ENCODE data around the gene IRF9.

The IRF9 gene

GRCh38 chr14:24146978-24147760, 13.9 kb upstream of the IRF9 start, which contains the start of gene RNF31:
RNF31 (plus strand) TSS chr14:24147498; CDS start chr14:24147699, 201 bp downstream.
- peak within 1 kb of the TSS; percentile 94 for H3K4me3 ChIP-seq (ENCODE audit: low read depth, low read length)

GRCh38 chr14:24147761-24148428, 13.2 kb upstream of the IRF9 start:
- H3K4me3 ChIP-seq (ENCODE audit: low read depth, low read length) = peak overlapping the region; percentile 94

GRCh38 chr14:24149302-24149969, 11.6 kb upstream of the IRF9 start:
- no peak overlapping the region for H3K4me3 ChIP-seq (ENCODE audit: low read depth, low read length)

- no peak overlapping the region for H3K4me3 ChIP-seq (ENCODE audit: low read depth, low read length)
Observed at GRCh38 chr14:24150061-24150460, 11.0 kb upstream of the IRF9 start.

- no peak overlapping the region for H3K4me3 ChIP-seq (ENCODE audit: low read depth, low read length)
Observed at GRCh38 chr14:24150567-24150966, 10.5 kb upstream of the IRF9 start.

DNA sequence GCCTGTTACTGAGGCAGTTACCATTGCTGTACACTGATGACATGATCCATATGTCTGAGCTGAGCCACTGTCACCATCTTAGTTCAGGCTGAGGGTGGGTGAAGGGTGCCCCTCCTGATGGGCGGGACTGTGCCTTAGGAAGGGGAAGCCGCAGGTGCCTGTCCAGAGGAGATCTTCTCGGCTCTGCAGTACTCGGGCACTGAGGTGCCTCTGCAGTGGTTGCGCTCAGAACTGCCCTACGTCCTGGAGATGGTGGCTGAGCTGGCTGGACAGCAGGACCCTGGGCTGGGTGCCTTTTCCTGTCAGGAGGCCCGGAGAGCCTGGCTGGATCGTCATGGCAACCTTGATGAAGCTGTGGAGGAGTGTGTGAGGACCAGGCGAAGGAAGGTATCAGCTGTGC, 10.1 kb upstream of the IRF9 start:
- no peak overlapping the region for H3K4me3 ChIP-seq (ENCODE audit: low read depth, low read length)

GRCh38 chr14:24151404-24152080, 9.5 kb upstream of the IRF9 start:
- no peak overlapping the region for H3K4me3 ChIP-seq (ENCODE audit: low read depth, low read length)

DNA sequence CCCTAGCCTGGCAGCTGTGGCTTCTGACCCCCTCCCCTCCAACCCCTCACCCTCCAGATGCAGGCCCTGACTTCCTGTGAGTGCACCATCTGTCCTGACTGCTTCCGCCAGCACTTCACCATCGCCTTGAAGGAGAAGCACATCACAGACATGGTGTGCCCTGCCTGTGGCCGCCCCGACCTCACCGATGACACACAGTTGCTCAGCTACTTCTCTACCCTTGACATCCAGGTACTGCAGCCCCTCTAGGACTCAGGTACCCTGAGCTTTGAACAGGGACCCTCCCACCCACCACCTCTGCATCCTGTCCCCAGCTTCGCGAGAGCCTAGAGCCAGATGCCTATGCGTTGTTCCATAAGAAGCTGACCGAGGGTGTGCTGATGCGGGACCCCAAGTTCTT, 6.0 kb upstream of the IRF9 start:
- no peak overlapping the region for H3K4me3 ChIP-seq (ENCODE audit: low read depth, low read length)

GRCh38 chr14:24156840-24157239, 4.2 kb upstream of the IRF9 start:
- no peak overlapping the region for H3K4me3 ChIP-seq (ENCODE audit: low read depth, low read length)

- no peak overlapping the region for H3K4me3 ChIP-seq (ENCODE audit: low read depth, low read length)
Observed at GRCh38 chr14:24157331-24157730, 3.7 kb upstream of the IRF9 start.

- H3K4me3 ChIP-seq (ENCODE audit: low read depth, low read length) = no peak overlapping the region
Observed at GRCh38 chr14:24159777-24160498, 1.1 kb upstream of the IRF9 start.

DNA sequence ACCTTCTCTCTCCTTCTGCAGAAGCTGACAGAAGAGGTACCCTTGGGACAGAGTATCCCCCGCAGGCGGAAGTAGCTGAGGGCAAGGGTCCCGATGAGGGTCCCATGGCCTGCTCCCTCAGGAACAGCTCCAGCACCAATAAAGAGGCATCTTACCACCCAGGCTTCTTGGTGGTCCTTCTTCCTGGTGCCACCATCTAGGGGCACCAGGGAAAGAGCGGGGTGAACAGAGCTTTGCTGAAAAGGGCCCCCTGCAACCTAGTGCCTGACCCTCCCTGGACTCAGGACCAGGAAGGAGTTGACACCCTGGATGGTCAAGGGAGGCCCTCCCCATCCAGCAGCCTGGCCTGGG, 591 bp upstream of the IRF9 start:
- no peak overlapping the region for H3K4me3 ChIP-seq (ENCODE audit: low read depth, low read length)

- no peak overlapping the region for H3K4me3 ChIP-seq (ENCODE audit: low read depth, low read length)
Observed at GRCh38 chr14:24162093-24162492, 1.0 kb downstream of the IRF9 start.

GRCh38 chr14:24164518-24164991, 3.5 kb downstream of the IRF9 start:
- no peak overlapping the region for H3K4me3 ChIP-seq (ENCODE audit: low read depth, low read length)

DNA sequence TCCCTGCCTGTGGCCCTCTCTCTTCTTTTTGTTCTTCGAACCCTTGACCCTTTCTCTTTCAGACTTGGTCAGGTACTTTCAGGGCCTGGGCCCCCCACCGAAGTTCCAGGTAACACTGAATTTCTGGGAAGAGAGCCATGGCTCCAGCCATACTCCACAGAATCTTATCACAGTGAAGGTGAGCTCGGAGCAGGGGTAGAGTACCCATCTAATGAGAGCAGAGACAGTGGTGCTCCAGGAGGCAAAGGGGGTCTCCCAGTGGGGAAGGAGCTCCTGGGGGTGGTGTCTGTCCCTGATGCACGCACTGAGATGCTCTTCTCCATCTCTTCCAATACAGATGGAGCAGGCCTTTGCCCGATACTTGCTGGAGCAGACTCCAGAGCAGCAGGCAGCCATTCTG, 4.7 kb downstream of the IRF9 start:
- no peak overlapping the region for H3K4me3 ChIP-seq (ENCODE audit: low read depth, low read length)

DNA sequence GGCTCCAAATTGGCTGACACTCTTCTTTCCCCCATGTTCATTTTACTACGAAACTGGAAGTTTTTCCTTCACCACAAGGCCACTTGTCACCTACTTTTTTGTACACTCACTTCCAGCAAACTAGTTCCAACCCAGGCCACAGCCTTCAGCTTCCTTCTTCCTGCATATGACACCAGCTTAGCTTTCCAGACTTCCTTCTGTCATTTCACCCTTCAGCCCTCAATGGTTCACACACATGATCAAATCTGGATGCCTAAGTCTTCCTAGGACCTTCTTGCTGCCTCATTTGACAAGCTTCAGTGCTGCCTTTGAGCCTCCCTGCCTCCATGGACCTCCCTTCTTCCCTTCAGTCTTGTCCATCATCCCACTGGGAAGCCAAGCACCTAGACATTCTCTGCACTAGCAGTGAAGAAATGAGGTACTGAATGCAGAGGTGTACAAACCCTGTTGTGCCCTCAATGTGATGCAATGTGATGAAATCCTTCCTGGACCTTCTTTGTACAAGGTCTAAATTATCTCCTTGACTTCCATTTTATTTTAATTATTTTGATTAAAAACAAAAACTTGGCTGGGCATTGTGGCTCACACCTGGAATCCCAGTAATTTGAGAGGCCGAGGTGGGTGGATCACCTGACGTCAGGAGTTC, 6.5 kb downstream of the IRF9 start:
- H3K4me3 ChIP-seq (ENCODE audit: low read depth, low read length) = no peak overlapping the region

GRCh38 chr14:24171422-24172260, 10.6 kb downstream of the IRF9 start, which contains the start of gene REC8:
REC8 (plus strand) TSS chr14:24172080; CDS start chr14:24172553, 473 bp downstream.
- H3K4me3 ChIP-seq (ENCODE audit: low read depth, low read length) = peak within 1 kb of the TSS; percentile 49

GRCh38 chr14:24172261-24172860, 11.3 kb downstream of the IRF9 start:
- peak overlapping the region; percentile 49 for H3K4me3 ChIP-seq (ENCODE audit: low read depth, low read length)

DNA sequence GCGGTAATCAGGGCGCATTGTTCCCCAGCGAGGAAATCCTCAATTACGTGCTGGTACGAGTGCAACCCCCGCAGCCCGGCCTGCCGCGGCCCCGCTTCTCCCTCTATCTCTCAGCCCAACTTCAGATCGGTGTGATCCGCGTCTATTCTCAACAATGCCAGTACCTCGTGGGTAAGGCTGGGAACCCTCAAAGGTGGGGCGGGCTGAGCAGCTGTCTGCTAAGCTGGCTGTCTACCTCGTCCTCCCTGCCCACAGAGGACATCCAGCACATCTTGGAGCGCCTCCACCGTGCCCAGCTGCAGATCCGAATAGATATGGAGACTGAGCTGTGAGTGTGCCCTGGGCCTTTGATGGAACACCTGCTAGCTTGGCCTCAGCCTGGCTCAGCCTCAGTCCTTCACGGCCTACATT, 11.8 kb downstream of the IRF9 start:
- no peak overlapping the region for H3K4me3 ChIP-seq (ENCODE audit: low read depth, low read length)
